Keratinocyte (primary cell): Measurements from ENCODE around the gene TSHZ2.
"Not testable (repeated sequence)": the region's sequence is repeated elsewhere in the genome, so short reads cannot be mapped to it uniquely, and the experiment has no call there.

Experiments used
- CTCF ChIP-seq, 3 experiments: IDR thresholded peaks in 1 of 3; conservative IDR thresholded peaks in 1 of 3; optimal IDR thresholded peaks in 1 of 3; 2 replicates in 2 of 3; 3 replicates in 1 of 3; pipeline versions ENCODE3 to v1.5.1; 2011; ENCODE audit warnings: low read length in 3 of 3, mild to moderate bottlenecking in 3 of 3, moderate library complexity in 2 of 3, control low read depth in 1 of 3, inconsistent platforms in 1 of 3; ENCODE audit not compliant: insufficient read depth in 2 of 3; ENCODE audit errors: extremely low read depth in 1 of 3
- EZH2 ChIP-seq: IDR thresholded peaks from one replicate; pipeline ENCODE4 v1.6.1; 2012; ENCODE audit warnings: inconsistent platforms, mild to moderate bottlenecking, low read length, moderate library complexity

DNA sequence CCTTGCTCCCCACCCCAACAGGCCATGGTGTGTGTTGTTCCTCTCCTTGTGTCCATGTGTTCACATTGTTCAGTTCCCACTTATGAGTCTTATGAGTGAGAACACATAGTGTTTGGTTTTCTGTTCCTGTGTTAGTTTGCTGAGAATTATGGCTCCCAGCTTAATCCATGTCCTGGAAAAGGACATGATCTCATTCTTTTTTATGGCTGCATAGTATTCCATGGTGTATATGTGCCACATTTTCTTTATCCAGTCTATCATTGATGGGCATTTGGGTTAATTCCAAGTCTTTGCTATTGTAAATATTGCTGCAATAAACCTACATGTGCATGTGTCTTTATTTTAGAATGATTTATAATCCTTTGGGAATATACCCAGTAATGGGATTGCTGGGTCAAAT, 5.6 kb upstream of the TSHZ2 start:
- not testable (repeated sequence) for TF ChIP-seq CTCF (optimal IDR thresholded peaks at IDR 0.05 in 1 of 3, IDR thresholded peaks at IDR 0.05 in 1 of 3, conservative IDR thresholded peaks at IDR 0.05 in 1 of 3; ENCODE audit: extremely low read depth in 1 of 3, insufficient read depth in 2 of 3, low read length in 3 of 3); EZH2
